Measurements from ENCODE around the gene FEZ2. TPM values are rescaled to one million over a fixed set of nuclear protein-coding genes. Genes with fewer than 3 reads are reported as not detected.

FEZ2 gene
- 10 to 100 TPM; 56.6 to 63.6 TPM for total RNA-seq
- polyA plus RNA-seq (ENCODE audit: insufficient read depth, low read depth, low replicate concordance) = 46.2 TPM
- long read RNA-seq, donor 1, transcript FEZ2-210 (7 exons, 1,869 nt) = minor isoform, 7 of 55 reads
- long read RNA-seq, donor 1, transcript FEZ2-204 (8 exons, 1,931 nt) = major isoform, 19 of 55 reads
- long read RNA-seq, donor 1, transcript FEZ2-203 (9 exons, 2,097 nt) = minor isoform, 5 of 55 reads
- long read RNA-seq, donor 1, partial matches to known transcripts = 24 of 55 reads
- long read RNA-seq, donor 1, other reads (novel, unspliced or antisense) = 0 of 55 reads
- long read RNA-seq, donor 2, transcript FEZ2-204 (8 exons, 1,931 nt) = major isoform, 9 of 48 reads
- long read RNA-seq, donor 2, partial matches to known transcripts = 38 of 48 reads
- long read RNA-seq, donor 2, other reads (novel, unspliced or antisense) = 0 of 48 reads

- peak; percentile 78 for DNase-seq
- H3K4me1 ChIP-seq = peaks cover 9% of the 10 kb centered on the region
- 0 to 1% methylated on average over 44 to 59 of the region's 81 CpGs for WGBS, 2 donors
- TF ChIP-seq CTCF (IDR thresholded peaks at IDR 0.05) (no peak), POLR2A (IDR thresholded peaks at IDR 0.05) (no peak)
- H3K27ac ChIP-seq = peak within 1 kb of the TSS; percentile 95
- H3K27me3 ChIP-seq = no peaks in the 10 kb centered on the region
- peak within 1 kb of the TSS; percentile 99 for H3K4me3 ChIP-seq
- H3K9me3 ChIP-seq = no peaks in the 10 kb centered on the region
- no peaks in the 10 kb centered on the region for H3K36me3 ChIP-seq (ENCODE audit: low read depth, missing control alignments)
- intact Hi-C loops (cut with DNase I; ENCODE audit: low total_unique reads) = no loop called here
These were observed at the start of gene FEZ2 for GRCh38 chr2:36597532-36598377. Gene FEZ2 (minus strand): TSS chr2:36598168. CDS start chr2:36598142, 26 bp downstream.

GRCh38 chr2:36634981-36635597 lies 37.1 kb upstream of the FEZ2 start:
- Histone ChIP-seq H3K4me1 (no peaks in the 10 kb centered on the region), H3K27ac (no peak overlapping the region), H3K36me3 (ENCODE audit: low read depth, missing control alignments) (no peaks in the 10 kb centered on the region), H3K9me3 (no peaks in the 10 kb centered on the region), H3K27me3 (no peaks in the 10 kb centered on the region), H3K4me3 (no peak overlapping the region)
- no peak for TF ChIP-seq CTCF (IDR thresholded peaks at IDR 0.05)
- TF ChIP-seq POLR2A (IDR thresholded peaks at IDR 0.05) = no peak
- intact Hi-C loops (cut with DNase I; ENCODE audit: low total_unique reads) = no loop called here
- no peak for DNase-seq
- 63 to 64% methylated on average over 3 of the region's 3 CpGs for WGBS, 2 donors

GRCh38 chr2:36633470-36634092 lies 35.6 kb upstream of the FEZ2 start:
- no peaks in the 10 kb centered on the region for H3K9me3 ChIP-seq
- H3K27me3 ChIP-seq = no peaks in the 10 kb centered on the region
- H3K27ac ChIP-seq = no peak overlapping the region
- H3K36me3 ChIP-seq (ENCODE audit: low read depth, missing control alignments) = no peaks in the 10 kb centered on the region
- intact Hi-C loops (cut with DNase I; ENCODE audit: low total_unique reads) = no loop called here
- no peak overlapping the region for H3K4me3 ChIP-seq
- TF ChIP-seq CTCF (IDR thresholded peaks at IDR 0.05) (no peak), POLR2A (IDR thresholded peaks at IDR 0.05) (no peak)
- DNase-seq = no peak
- 93 to 97% methylated on average over 2 of the region's 2 CpGs for WGBS, 2 donors
- no peaks in the 10 kb centered on the region for H3K4me1 ChIP-seq

GRCh38 chr2:36626756-36627155 lies 28.8 kb upstream of the FEZ2 start:
- H3K9me3 ChIP-seq = no peaks in the 10 kb centered on the region
- H3K27me3 ChIP-seq = no peaks in the 10 kb centered on the region
- no peak for DNase-seq
- no peaks in the 10 kb centered on the region for H3K4me1 ChIP-seq
- H3K27ac ChIP-seq = no peak overlapping the region
- H3K4me3 ChIP-seq = no peak overlapping the region
- intact Hi-C loops (cut with DNase I; ENCODE audit: low total_unique reads) = no loop called here
- H3K36me3 ChIP-seq (ENCODE audit: low read depth, missing control alignments) = no peaks in the 10 kb centered on the region
- TF ChIP-seq POLR2A (IDR thresholded peaks at IDR 0.05) (no peak), CTCF (IDR thresholded peaks at IDR 0.05) (no peak)
- WGBS, 2 donors = 93 to 99% methylated on average over 3 of the region's 3 CpGs

All from testis (tissue), 5 donors.